ENCODE data around the gene ARHGEF17.

The ARHGEF17 gene

DNA sequence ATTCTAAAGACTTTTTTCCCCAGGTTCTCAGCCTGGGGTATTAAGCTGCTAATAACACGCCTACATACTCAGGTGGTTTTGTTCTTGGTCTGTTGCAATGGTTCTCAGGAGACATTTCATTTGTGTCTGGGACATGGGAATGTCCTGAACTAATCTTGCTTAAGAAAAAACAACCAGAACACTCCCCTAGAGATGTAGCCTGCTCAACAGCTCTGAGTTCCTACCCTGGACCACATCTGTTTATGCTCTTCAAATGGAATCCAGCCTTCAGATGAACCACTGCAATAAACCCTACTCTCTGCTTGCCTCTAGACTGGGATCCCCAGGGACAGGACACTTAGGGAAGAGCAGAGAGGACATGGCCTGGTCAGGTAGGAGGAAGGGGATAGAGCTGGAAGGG is 98.1 kb downstream of the ARHGEF17 start:
- DNase-seq (ENCODE audit: low read depth, low spot score): no peak

DNA sequence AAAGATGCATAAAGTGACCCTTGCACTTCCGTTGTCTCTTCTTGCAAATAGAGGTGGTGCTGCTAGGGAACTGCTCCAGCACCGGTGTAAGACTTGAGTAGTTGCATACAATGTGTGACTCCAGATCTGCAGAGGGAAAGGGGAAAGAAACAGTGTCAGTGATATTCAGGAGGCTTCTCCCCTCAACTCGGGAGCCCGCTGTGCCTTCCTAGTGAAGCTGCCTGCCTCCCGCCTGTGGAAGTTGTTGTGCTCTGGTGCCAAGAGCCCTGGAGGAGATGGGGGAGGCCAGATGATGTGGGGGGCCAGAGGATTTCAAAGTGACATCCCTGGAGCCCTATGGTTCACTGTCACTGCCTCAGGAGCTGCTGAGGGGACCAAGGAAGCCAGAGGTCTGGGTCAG is 98.5 kb downstream of the ARHGEF17 start:
- DNase-seq (ENCODE audit: low read depth, low spot score): no peak

DNA sequence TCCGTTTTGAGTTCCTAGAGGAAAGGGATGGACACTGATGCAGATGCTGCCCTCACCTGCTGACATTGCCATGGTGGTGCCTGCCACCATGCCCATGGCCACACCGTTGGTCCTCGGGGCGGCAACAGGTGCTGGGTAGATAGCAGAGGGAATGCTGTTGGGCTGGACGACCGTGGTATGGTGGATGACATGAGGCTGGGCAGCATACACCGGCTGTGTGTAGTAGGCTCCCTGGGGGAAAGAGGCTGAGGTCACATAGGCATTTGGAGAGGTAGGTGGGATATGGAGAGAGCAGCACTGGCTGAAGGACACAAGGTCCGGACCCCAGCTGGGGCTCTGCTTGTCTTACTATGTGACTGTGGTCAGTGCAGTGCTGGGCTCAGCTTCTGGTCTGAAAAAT is 101.4 kb downstream of the ARHGEF17 start:
- DNase-seq (ENCODE audit: low read depth, low spot score): no peak

DNA sequence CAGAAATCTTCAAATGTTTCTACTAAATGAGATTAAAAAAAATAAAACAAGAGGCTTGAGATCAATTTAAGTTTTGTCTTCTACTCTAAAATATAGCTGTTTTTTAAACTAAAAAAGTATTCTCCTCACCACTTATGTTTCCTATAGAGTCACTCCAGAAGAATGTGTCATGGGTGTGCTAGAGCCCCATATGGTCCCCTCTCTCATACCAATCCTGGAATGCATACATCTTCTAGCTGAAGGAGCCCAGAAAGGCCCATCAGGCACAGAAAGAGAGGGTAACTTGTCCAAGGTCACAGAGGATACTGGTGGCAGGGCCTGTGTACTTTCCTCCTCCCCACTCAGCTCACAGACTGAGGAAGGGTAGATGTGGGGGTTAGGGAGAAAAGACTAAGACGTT is 102.6 kb downstream of the ARHGEF17 start:
- DNase-seq (ENCODE audit: low read depth, low spot score): no peak

DNA sequence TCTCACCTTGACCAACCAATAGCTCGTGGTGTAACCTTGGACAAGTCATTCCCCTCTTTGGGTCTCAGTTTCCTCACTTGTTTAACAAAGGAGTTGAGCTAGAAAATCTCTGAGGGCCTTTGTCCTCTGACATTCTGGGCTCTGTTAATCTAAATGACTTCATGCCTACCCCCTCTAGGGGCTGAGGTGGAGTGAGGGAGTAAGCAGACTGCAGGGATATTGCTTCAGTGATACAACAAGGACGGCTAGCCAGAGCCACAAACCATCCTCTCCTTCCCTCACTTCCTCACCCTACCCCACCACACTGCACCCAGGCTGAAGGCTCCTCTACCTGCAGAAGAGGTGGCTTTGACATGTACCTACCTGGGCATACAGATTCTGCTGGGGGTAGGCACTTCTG is 103.0 kb downstream of the ARHGEF17 start:
- DNase-seq (ENCODE audit: low read depth, low spot score): no peak

DNA sequence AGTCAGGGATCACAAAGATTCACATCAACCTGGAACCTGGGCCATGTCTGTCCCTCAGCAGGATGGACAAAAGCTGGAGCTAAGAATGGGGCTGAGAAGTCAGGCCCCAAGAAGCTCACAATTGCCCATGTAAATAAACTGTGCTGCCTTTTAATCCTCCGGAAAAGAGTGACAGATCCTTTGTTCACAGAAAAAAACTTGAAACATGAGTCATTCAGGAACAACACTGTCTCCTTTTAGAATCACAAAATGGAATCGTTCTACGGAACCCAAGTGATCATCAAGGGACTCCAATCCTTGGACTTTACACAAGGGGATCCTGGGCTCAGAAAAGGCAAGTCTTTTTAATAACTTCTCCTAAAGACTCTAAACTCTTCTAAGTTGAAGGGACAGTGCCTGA is 104.2 kb downstream of the ARHGEF17 start:
- no peak for DNase-seq (ENCODE audit: low read depth, low spot score)

DNA sequence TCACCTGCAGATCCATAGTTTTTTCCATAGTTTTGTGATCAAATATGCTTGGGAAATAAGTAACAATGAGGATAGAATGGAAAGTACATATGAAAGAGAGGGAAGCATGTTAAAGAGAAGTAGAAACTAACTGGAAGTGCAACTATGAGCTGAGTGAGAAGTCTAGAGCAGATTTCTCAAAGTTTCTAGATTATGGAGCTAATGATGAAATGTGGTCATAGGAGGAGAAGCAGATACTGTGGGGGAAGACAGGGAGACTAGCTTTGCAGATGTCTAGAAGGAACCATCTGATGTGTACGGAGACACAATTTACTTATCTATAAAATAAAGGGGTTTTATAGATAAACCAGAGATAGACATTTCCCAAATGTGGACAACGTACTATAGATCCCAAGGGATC is 105.2 kb downstream of the ARHGEF17 start:
- no peak for DNase-seq (ENCODE audit: low read depth, low spot score)

DNA sequence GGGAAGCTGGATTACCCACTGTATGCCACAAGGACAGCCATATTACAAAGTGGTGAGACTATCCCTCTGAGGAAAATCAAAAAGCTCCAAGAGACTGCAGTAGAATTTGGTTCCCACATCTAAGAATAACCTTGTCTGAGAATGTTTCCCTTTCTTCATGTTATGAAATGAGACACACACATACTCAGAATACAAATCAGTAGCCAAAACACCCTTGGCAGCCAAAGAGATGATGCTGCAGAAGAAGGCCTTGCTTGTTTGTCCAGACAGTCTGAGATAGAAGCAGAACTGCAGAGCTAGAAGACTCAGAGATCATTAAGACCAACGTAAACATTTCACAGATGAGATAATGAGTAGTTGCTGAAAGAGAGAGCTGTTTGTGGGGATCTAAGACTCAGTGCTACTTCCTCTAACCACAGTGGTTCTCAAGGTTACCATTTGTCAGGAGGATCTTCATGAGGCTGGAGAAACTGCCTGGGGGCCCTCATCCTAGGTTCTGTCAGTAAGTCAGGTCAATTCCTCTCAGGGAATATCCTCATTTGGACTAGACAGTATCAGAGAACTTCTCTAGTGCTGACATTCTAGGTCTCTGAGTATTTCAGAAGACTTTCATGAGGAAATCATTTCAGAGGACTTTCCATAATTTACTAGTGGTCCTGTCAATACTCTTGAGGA is 107.0 kb downstream of the ARHGEF17 start:
- no peak for DNase-seq (ENCODE audit: low read depth, low spot score)

DNA sequence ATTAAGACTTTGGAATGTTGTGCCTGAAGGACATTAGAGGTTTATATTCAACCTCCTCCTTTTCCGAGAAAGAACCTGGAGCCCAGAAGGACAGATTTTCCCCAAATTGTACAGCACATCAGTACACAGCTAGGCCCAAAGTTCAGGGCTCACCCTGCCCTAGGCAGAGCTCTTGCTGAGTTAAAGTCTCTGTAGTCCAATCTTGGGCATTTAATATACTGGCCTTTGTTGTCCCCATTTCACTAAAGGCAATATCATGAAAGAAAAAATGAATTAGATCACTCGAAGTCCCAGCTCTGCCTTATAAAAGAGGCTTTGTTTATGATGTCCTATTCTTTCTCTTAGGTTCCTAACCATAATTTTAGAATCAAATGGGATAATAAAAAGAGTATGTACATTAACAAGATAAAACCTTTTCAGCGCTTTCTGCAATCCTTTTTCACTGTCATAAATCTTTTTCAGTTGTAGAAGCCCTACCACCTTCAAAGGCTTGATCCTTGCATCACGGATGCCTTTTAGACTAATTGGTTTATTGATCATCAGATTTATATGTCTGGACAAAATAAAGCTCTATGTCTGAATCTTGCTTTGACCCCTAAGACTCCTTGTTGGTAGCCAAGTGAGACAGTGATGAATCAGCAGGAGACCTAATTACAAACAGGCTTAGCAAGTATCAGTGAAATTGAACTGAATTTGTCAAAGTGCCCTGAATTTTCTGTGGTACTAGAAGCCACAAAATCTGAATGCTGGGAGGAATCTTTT is 108.0 kb downstream of the ARHGEF17 start:
- no peak for DNase-seq (ENCODE audit: low read depth, low spot score)

DNA sequence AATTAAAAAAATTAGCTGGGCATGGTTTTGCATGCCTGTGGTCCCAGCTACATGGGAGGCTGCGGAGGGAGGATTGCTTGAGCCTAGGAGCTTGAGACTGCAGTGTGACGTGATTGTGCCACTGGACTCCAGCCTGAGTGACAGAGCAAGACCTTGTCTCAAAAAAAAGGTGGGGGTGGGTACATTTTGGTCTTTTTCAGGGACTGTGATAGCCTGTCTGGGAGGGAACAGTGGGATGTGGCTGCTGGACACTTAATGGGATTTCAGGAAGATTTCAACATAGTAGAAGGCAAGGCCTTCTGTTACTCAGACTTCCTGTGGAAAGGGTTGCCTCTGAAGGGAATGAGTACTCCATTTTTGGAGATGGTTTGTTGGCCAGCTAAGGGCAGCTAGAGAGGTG is 108.7 kb downstream of the ARHGEF17 start:
- no peak for DNase-seq (ENCODE audit: low read depth, low spot score)

Measured in ELF-1 (cell line).